ENCODE results near the gene FOSL2. TPM values are rescaled to one million over a fixed set of nuclear protein-coding genes. Genes with fewer than 3 reads are reported as not detected.
A peak's percentile ranks its signal among the peaks of the same experiment; 100 is the strongest.

The FOSL2 gene
- total RNA-seq, result 1 to 10 TPM; 1.4 to 3.8 TPM
- polyA plus RNA-seq (2013, experiment 1 of 2), result 2.7 TPM
- 2.6 TPM for polyA plus RNA-seq (2013, experiment 2 of 2)
- long read RNA-seq, experiment 1, result 0 reads
- long read RNA-seq, experiment 2, full-length matches to known transcripts, result 3 of 4 reads
- long read RNA-seq, experiment 2, partial matches to known transcripts, result 0 of 4 reads
- long read RNA-seq, experiment 2, other reads (novel, unspliced or antisense), result 1 of 4 reads
- long read RNA-seq, experiment 3, full-length matches to known transcripts, result 1 of 1 reads
- long read RNA-seq, experiment 3, partial matches to known transcripts, result 0 of 1 reads
- long read RNA-seq, experiment 3, other reads (novel, unspliced or antisense), result 0 of 1 reads
- long read RNA-seq, experiment 4, result 0 reads

DNA sequence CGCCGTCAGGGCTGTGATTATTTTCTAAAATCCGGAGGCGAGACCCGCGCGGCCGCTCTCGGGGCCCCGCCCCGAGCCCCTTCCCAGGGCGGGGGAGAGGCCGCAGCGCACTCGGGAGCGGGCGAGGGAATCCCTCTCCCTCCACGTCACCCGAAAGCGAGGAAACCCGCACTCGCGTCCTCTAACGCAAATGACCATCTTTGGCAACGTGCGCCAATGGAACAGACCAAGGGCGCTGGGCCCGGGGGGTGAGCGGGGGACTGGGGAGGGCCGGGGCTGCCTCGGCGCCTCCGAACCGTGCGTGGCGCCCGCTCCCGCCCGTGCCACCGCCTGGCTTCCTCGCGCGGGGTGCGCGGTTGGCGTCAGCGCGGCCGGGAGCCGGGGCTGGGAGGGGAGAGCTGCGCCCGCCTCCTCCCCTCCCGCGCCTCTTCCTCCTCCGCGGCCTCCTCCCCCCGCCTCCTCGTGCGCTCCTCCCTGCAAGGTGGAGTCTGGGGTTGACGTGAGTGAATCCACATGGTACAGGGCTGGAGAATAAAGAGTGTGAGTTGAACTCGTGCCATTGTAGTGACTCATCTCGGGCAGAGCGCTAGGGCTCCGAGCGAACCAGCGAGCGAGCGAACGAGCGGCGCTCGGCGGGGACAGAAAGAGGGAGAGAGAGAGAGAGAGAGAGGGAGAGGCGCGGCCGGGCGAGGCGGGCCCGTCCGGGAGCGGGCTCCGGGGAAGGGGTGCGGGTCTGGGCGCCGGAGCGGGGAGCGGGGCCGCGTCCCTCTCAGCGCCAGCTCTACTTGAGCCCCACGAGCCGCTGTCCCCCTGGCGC is at the start of gene FOSL2:
TSS of gene FOSL2 (plus strand) at position 562 of the 817 bp plus-strand sequence. CDS start 863 bp downstream, outside the sequence.
- WGBS, 2 experiments (ENCODE audit: insufficient coverage in 1 of 2, insufficient read length in 1 of 2), result 0 to 1% methylated on average over 29 to 92 of the region's 93 CpGs
- Histone ChIP-seq H3K9ac (ENCODE audit: extremely low read depth, low read length, poor library complexity, severe bottlenecking) (peak within 1 kb of the TSS; percentile 86), H3K27ac (ENCODE audit: low read depth, low read length) (peak within 1 kb of the TSS; percentile 66), H3K36me3 (ENCODE audit: control insufficient read depth, insufficient read depth, low read length) (no peaks in the 10 kb centered on the region), H3K4me3 (ENCODE audit: low read length) (peak within 1 kb of the TSS; percentile 87), H3K9me3 (ENCODE audit: control insufficient read depth, low read length) (no peaks in the 10 kb centered on the region), H3K4me1 (ENCODE audit: control insufficient read depth, insufficient read depth, low read length) (no peaks in the 10 kb centered on the region), H3K27me3 (ENCODE audit: control insufficient read depth, insufficient read depth, low read length, poor library complexity, severe bottlenecking) (peaks cover 29% of the 10 kb centered on the region)
- Mint-ChIP-seq H3K27ac (peak within 1 kb of the TSS; percentile 95), H3K27me3 (ENCODE audit: insufficient read depth) (peaks cover 32% of the 10 kb centered on the region), H3K9me3 (no peaks in the 10 kb centered on the region), H3K36me3 (ENCODE audit: low read depth) (no peaks in the 10 kb centered on the region), H3K4me3 (no peak within 1 kb of the TSS), H3K4me1 (peaks cover 17% of the 10 kb centered on the region)
- TF ChIP-seq, protein P1, sequence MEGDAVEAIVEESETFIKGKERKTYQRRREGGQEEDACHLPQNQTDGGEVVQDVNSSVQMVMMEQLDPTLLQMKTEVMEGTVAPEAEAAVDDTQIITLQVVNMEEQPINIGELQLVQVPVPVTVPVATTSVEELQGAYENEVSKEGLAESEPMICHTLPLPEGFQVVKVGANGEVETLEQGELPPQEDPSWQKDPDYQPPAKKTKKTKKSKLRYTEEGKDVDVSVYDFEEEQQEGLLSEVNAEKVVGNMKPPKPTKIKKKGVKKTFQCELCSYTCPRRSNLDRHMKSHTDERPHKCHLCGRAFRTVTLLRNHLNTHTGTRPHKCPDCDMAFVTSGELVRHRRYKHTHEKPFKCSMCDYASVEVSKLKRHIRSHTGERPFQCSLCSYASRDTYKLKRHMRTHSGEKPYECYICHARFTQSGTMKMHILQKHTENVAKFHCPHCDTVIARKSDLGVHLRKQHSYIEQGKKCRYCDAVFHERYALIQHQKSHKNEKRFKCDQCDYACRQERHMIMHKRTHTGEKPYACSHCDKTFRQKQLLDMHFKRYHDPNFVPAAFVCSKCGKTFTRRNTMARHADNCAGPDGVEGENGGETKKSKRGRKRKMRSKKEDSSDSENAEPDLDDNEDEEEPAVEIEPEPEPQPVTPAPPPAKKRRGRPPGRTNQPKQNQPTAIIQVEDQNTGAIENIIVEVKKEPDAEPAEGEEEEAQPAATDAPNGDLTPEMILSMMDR (conservative IDR thresholded peaks at IDR 0.05), result peak; percentile 32
- peak; percentile 97 for DNase-seq

DNA sequence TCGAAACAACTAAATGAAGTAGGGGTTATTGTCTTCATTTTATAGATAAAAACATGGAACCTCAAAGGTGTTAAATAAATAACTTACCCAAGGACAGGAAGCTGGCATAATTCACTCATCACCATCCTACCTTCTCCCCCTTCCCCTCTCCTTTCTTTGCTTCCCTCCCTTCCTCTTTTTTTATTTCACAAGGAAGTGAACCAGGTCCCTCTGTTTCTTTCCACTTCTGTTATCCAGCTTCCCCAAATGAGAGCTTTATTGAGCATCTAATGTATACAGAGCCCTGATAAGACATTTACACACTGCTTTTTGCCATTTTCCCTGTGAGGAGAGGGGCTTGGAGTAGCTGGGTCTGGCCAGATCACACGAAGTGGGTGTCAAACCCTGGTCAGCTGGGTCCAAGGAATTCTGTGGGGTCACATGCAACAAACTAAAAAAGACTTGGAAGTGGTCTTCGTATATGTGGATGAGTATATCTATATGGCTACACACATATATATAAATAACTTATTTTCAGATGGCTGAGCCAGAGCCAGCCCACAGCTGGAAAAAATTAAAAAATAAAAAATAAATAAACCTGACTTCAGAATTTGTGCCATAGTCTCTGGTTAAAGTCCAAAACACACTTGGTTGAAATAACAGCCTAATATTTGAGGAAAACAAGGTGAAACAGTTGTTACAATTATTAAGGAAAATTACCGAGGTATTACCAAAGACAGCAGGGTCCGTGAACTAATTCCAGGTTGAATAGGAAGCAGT is 49.3 kb upstream of the FOSL2 start:
- TF ChIP-seq, protein P1 (conservative IDR thresholded peaks at IDR 0.05), result no peak
- no peak for DNase-seq
- H3K27me3 Mint-ChIP-seq (ENCODE audit: insufficient read depth), result no peaks in the 10 kb centered on the region
- H3K27ac Mint-ChIP-seq, result no peak overlapping the region
- Histone ChIP-seq H3K9me3 (ENCODE audit: control insufficient read depth, low read length) (no peaks in the 10 kb centered on the region), H3K36me3 (ENCODE audit: control insufficient read depth, insufficient read depth, low read length) (no peaks in the 10 kb centered on the region), H3K27ac (ENCODE audit: low read depth, low read length) (no peak overlapping the region), H3K27me3 (ENCODE audit: control insufficient read depth, insufficient read depth, low read length, poor library complexity, severe bottlenecking) (no peaks in the 10 kb centered on the region), H3K9ac (ENCODE audit: extremely low read depth, low read length, poor library complexity, severe bottlenecking) (no peak overlapping the region), H3K4me3 (ENCODE audit: low read length) (no peak overlapping the region), H3K4me1 (ENCODE audit: control insufficient read depth, insufficient read depth, low read length) (peaks cover 4% of the 10 kb centered on the region)
- WGBS, 2 experiments (ENCODE audit: insufficient coverage in 1 of 2, insufficient read length in 1 of 2), result 87 to 96% methylated on average over 2 to 4 of the region's 5 CpGs
- H3K36me3 Mint-ChIP-seq (ENCODE audit: low read depth), result no peaks in the 10 kb centered on the region
- no peak overlapping the region for H3K4me3 Mint-ChIP-seq
- H3K9me3 Mint-ChIP-seq, result no peaks in the 10 kb centered on the region
- peaks cover 22% of the 10 kb centered on the region for H3K4me1 Mint-ChIP-seq

Measured in endodermal cell (in vitro differentiated cells).